NB4 (cell line): ENCODE measurements around the gene IFI27L2.

Experiments
- DNase-seq: peaks from one replicate; pipeline ENCODE4 v3.0.0; 2010; ENCODE audit warnings: low read depth
- H3K4me3 ChIP-seq: one replicate; pipeline ENCODE4 v1.5.1; 2011; ENCODE audit warnings: mild to moderate bottlenecking, low read depth, low read length, moderate library complexity
- MYC ChIP-seq: IDR thresholded peaks from 2 replicates; pipeline ENCODE4 v1.6.1; 2011; ENCODE audit warnings: low read depth, low read length
- POLR2A ChIP-seq: IDR thresholded peaks from 2 replicates; pipeline ENCODE4 v1.6.1; 2011; ENCODE audit warnings: mild to moderate bottlenecking; ENCODE audit not compliant: insufficient read length; ENCODE audit errors: extremely low read depth
- TF ChIP-seq, protein P1 (sequence below): IDR thresholded peaks from 2 replicates; pipeline ENCODE4 v1.6.1; 2011; ENCODE audit warnings: low read depth, low read length
- TF ChIP-seq, protein P2 (sequence below): IDR thresholded peaks from one replicate; pipeline ENCODE4 v1.5.1; 2012; ENCODE audit warnings: low read depth, low read length

The IFI27L2 gene

DNA sequence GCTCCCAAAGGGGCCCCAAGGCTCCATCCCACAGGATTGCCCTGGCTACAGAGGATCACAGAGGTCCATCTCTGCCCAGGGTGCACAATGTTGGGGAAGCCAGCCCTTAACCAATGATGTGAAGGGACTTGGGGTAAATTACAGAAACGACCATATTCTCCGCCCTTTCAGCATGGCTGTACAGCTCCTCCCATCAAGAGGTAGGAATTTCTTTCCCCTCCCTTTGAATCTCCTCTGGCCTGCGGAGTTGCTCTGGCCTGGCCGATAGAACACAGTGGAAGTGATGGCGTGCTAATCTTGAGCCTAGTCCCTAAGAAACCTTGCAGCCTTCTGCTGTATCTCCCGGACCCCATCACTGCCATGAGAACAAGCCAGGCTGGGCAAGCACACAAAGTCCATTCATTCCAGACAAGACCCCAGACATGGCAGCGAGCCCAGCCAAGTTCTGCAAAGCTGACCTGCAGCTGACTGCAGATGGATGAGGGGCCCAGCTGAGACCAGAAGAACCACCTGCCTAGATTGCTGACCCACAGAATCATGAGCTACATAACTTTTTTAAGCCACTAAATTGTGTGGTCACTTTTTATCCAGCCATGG, 25.8 kb downstream of the IFI27L2 start:
- no peak for DNase-seq
- TF ChIP-seq, protein P1, sequence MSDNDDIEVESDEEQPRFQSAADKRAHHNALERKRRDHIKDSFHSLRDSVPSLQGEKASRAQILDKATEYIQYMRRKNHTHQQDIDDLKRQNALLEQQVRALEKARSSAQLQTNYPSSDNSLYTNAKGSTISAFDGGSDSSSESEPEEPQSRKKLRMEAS, result no peak
- TF ChIP-seq MYC (no peak), POLR2A (no peak)
- TF ChIP-seq, protein P2, sequence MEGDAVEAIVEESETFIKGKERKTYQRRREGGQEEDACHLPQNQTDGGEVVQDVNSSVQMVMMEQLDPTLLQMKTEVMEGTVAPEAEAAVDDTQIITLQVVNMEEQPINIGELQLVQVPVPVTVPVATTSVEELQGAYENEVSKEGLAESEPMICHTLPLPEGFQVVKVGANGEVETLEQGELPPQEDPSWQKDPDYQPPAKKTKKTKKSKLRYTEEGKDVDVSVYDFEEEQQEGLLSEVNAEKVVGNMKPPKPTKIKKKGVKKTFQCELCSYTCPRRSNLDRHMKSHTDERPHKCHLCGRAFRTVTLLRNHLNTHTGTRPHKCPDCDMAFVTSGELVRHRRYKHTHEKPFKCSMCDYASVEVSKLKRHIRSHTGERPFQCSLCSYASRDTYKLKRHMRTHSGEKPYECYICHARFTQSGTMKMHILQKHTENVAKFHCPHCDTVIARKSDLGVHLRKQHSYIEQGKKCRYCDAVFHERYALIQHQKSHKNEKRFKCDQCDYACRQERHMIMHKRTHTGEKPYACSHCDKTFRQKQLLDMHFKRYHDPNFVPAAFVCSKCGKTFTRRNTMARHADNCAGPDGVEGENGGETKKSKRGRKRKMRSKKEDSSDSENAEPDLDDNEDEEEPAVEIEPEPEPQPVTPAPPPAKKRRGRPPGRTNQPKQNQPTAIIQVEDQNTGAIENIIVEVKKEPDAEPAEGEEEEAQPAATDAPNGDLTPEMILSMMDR, result no peak
- no peak overlapping the region for H3K4me3 ChIP-seq

DNA sequence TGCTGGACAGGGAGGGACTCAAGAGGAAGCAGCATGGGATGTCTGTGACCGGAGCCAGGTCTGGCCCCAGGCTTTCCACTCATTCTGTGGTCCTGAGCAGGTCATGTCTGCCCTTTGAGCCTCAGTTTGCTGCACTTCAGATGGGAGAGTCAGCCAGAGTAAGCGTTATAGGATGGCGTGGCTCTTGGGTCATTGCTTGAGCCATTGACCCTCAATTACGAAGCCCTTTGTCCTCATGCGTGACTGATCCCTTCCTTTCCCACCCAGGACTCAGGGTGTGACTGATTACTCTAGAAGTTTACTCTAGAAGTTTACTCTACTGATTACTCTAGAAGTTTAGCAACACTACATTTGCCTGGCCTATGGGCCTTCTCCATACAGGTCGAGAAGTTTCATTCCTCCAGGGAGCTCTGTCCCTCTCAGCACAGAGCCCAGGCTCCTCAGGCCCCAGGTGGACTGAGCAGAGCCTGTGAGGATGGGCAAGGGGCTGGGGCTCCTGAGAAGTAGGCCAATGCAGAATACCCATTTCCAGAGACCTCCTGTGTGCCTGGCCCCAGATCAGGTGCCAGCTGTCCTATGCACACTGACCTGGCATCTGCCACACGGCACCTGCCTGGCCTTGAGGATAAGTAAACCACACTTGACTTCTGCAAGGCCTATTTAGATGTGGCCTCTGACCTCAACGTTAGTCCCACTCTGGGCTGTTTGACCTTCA, 26.5 kb downstream of the IFI27L2 start:
- TF ChIP-seq, protein P1, result no peak
- no peak for TF ChIP-seq POLR2A
- TF ChIP-seq, protein P2, result no peak
- TF ChIP-seq MYC, result no peak
- no peak for DNase-seq
- H3K4me3 ChIP-seq, result no peak overlapping the region

DNA sequence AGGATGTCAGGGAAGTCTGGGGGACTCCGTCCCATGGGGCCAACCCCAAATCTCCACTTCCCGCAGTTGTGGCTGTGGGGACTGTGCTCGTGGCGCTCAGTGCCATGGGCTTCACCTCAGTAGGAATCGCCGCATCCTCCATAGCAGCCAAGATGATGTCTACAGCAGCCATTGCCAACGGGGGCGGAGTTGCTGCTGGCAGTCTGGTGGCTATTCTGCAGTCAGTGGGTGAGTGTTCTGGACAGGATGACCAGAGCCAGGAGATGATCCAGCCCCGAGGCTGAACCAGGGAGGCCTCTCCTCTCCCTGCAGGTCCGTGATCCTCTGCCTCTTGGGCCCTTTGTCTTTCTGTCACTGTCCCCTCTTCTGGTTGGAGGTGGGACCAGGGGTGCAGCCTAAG, 27.7 kb downstream of the IFI27L2 start:
- DNase-seq, result no peak
- no peak overlapping the region for H3K4me3 ChIP-seq
- TF ChIP-seq, protein P2, result no peak
- no peak for TF ChIP-seq MYC
- TF ChIP-seq POLR2A, result no peak
- TF ChIP-seq, protein P1, result no peak

DNA sequence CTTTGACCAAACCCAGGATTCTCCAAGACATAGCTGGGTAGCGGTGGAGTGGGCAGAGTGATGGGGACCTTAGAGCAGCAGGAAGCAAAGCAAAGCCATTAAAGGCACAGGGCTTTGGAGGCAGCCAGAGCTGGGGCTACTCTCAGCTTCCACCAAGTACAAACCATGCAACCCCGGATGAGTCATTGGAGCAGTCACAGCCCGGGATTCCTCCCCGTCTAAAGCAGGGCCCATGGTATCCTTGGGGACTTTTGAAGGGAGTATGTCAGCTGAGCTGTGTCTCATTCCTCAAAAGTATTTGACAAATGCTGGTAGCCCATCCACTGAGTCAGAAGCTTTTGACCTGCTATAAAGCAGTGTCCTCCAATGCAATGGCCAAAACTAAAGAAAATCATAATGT, 28.6 kb downstream of the IFI27L2 start:
- DNase-seq, result no peak
- TF ChIP-seq POLR2A (no peak), MYC (no peak)
- TF ChIP-seq, protein P1, result no peak
- TF ChIP-seq, protein P2, result no peak
- no peak overlapping the region for H3K4me3 ChIP-seq

DNA sequence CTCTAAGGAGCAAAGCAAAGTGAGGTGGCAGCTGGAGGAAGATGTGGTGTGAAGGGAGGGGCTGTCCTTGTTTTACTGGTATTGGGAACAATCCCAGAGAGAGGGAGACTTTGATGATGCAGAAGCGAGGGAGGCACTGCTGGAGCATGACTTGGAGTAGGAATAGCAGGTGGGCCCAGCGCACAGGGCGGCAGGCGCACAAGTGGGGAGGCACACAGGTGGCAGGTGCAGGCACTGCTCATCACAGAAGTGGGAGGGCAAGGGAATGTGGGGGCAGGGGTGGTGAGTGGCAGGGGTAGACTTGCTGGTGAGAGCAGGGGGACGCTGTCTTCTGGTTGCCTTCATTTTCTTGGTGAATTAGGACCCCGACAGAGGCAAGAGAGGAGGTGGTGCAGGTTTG, 30.4 kb downstream of the IFI27L2 start:
- TF ChIP-seq, protein P2, result no peak
- TF ChIP-seq, protein P1, result no peak
- TF ChIP-seq MYC (no peak), POLR2A (no peak)
- DNase-seq, result no peak

More for the DNA sequence above, 30.4 kb downstream of the IFI27L2 start:
- H3K4me3 ChIP-seq, result no peak overlapping the region
